Myocyte (in vitro differentiated cells): ENCODE data around the gene ZFP36. TPM values are rescaled to one million over a fixed set of nuclear protein-coding genes. Genes with fewer than 3 reads are reported as not detected.
"Not testable (repeated sequence)": the region's sequence is repeated elsewhere in the genome, so short reads cannot be mapped to it uniquely, and the experiment has no call there.

Source experiments
- DNase-seq: peaks from one replicate; pipeline ENCODE4 v3.0.0-alpha.2; 2012; ENCODE audit warnings: low read depth
- polyA plus RNA-seq: library from polyadenylated mRNA; unstranded; fragments of >200 nt; gene quantifications from one replicate; pipeline ENCODE4 v1.2.1, GENCODE V29; 2012; ENCODE audit warnings: missing spikeins
- total RNA-seq: library from RNA; depleted of rRNA; stranded (reverse); fragments of >200 nt; gene quantifications from 2 replicates; pipeline ENCODE4 v1.2.3, GENCODE V29; 2014

The ZFP36 gene
- 6.8 and 7.3 TPM in 2 replicates for total RNA-seq
- polyA plus RNA-seq = 13.3 TPM

- peak; percentile 84 for DNase-seq
Measured at GRCh38 chr19:39406656-39407409, at the start of gene ZFP36. Gene ZFP36 (plus strand): TSS chr19:39406847. CDS start chr19:39406905, 58 bp downstream.

GRCh38 chr19:39359026-39359425 is 47.6 kb upstream of the ZFP36 start:
- DNase-seq = no peak

- no peak for DNase-seq
Measured at GRCh38 chr19:39360599-39360998, 46.0 kb upstream of the ZFP36 start.

- DNase-seq = no peak
Measured at GRCh38 chr19:39362682-39363657, 43.7 kb upstream of the ZFP36 start.

GRCh38 chr19:39363901-39364457 is 42.7 kb upstream of the ZFP36 start:
- DNase-seq = no peak

- no peak for DNase-seq
Measured at GRCh38 chr19:39365531-39365930, 41.1 kb upstream of the ZFP36 start.

GRCh38 chr19:39369200-39369599 is 37.4 kb upstream of the ZFP36 start:
- no peak for DNase-seq

- no peak for DNase-seq
Measured at GRCh38 chr19:39370735-39371134, 35.9 kb upstream of the ZFP36 start.

GRCh38 chr19:39372047-39372802 is 34.4 kb upstream of the ZFP36 start:
- peak; percentile 95 for DNase-seq

GRCh38 chr19:39372941-39373340 is 33.7 kb upstream of the ZFP36 start:
- no peak for DNase-seq

GRCh38 chr19:39375929-39376328 is 30.7 kb upstream of the ZFP36 start:
- no peak for DNase-seq

- DNase-seq = no peak
Measured at GRCh38 chr19:39377373-39378362, 29.0 kb upstream of the ZFP36 start.

- not testable (repeated sequence) for DNase-seq
Measured at GRCh38 chr19:39379366-39379765, 27.3 kb upstream of the ZFP36 start.

- no peak for DNase-seq
Measured at GRCh38 chr19:39379865-39380396, 26.7 kb upstream of the ZFP36 start.

- no peak for DNase-seq
Measured at GRCh38 chr19:39380521-39381502, 25.8 kb upstream of the ZFP36 start.

- no peak for DNase-seq
Measured at GRCh38 chr19:39381910-39382611, 24.6 kb upstream of the ZFP36 start.

GRCh38 chr19:39382991-39383828 is 23.4 kb upstream of the ZFP36 start:
- no peak for DNase-seq
